ENCODE results near the gene RAC2.

DNA sequence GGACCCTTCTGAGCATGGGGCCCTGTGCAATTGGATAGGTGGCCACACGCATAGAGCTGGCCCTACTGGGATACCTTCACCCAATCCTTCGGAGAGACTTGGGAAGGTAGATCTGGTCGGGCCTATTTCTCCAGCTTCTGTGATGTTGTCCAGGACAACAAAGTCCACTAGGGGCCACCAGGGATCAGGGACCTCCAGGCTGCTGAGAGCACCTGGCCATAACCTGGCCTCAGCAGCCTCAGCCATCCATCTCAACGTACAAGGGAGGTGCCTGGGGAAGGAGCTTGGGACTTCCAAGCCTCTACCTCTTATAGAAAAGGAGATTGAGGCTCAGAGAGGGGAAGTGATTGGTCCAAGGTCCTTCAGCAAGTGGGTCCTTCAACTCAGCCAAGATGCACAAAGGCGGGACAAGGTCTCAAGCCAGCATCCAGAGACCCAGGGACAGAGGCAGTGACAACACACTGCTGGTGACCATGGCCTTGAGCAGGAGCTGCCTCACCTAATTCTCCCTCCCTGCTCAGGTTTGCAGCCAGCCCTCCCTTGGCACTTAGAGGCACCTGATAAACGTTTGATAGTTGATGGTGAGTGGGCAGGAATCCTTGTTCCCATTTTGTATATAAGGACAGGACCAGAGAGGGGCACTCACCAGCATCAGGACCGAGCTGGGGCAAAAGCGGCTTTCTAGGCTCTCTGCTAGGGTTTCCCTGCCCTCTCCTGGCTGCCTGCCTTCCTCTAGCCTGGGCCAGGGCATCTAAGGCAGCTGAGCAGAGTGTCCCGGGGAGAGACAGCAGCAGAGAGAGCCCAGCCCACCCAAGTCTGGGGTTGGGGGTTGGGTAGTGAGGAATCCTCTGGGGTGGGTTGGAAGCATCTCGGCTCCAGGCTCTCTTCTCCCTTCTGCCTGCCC, 4.5 kb downstream of the RAC2 start:
- TF ChIP-seq CTCF (IDR thresholded peaks at IDR 0.05) = no peak
- TF ChIP-seq POLR2A (IDR thresholded peaks at IDR 0.05) = no peak
- no peak for TF ChIP-seq EP300 (IDR thresholded peaks at IDR 0.05)
